Measurements from ENCODE around the gene NDUFB2.

NDUFB2 gene

DNA sequence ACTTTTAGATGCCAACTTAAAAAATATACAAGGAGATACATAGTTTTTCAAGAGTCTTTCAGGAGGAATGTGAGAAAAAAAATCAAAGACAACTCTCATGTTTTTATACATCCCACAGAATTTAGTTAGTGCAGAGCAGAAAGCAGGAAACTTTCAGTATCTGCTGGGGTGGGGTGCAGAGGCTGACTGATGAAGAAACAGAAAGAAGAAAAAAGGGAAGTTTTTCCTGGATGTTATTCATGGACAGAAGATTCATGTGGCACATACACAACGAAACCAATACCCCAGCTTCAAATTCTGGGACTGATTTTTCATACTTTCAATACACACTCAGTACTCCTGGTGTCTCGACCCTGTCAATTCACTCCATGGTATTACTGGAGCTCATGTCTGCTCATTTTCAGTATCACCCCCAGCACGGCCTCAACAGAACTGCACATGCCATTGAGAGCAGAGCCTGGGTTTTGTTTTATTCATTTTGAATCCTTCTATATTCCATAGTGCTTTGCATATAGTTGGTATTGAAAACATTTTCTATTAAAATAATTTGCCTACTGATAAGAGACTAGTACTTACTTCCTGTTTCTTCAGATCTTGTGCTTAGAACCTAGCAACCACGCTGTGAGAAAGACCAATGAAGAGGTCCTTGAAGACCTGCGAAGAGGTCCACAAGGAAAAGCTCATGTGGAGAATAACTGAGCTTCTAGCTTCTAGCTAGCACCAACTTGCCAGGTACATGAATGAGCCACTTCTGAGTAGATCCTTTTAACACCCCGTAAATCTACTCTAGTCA is 49.0 kb downstream of the NDUFB2 start:
- no peaks in the 10 kb centered on the region for H3K27me3 ChIP-seq (ENCODE audit: low read length)
- H3K27ac ChIP-seq (ENCODE audit: low read depth, low read length): no peak overlapping the region
- H4K20me1 ChIP-seq (ENCODE audit: low read depth, low read length): no peaks in the 10 kb centered on the region
- no peak overlapping the region for H3K4me2 ChIP-seq (ENCODE audit: low read depth, low read length, poor library complexity, severe bottlenecking)
- H2AFZ ChIP-seq (ENCODE audit: low read depth, low read length, severe bottlenecking): no peak overlapping the region
- H3K9ac ChIP-seq (ENCODE audit: low read length): no peak overlapping the region
- no peaks in the 10 kb centered on the region for H3K9me3 ChIP-seq (ENCODE audit: insufficient read depth, low read length)
- H3K36me3 ChIP-seq (ENCODE audit: low read length): no peaks in the 10 kb centered on the region
- H3F3A ChIP-seq (ENCODE audit: insufficient read depth): no peaks in the 10 kb centered on the region
- H3K9me2 ChIP-seq (replicated peaks; ENCODE audit: insufficient read depth, low read length): no peaks in the 10 kb centered on the region
- TF ChIP-seq EZH2phosphoT487 (conservative IDR thresholded peaks at IDR 0.05; ENCODE audit: low read length): no peak
- TF ChIP-seq, protein P1, sequence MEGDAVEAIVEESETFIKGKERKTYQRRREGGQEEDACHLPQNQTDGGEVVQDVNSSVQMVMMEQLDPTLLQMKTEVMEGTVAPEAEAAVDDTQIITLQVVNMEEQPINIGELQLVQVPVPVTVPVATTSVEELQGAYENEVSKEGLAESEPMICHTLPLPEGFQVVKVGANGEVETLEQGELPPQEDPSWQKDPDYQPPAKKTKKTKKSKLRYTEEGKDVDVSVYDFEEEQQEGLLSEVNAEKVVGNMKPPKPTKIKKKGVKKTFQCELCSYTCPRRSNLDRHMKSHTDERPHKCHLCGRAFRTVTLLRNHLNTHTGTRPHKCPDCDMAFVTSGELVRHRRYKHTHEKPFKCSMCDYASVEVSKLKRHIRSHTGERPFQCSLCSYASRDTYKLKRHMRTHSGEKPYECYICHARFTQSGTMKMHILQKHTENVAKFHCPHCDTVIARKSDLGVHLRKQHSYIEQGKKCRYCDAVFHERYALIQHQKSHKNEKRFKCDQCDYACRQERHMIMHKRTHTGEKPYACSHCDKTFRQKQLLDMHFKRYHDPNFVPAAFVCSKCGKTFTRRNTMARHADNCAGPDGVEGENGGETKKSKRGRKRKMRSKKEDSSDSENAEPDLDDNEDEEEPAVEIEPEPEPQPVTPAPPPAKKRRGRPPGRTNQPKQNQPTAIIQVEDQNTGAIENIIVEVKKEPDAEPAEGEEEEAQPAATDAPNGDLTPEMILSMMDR (IDR thresholded peaks at IDR 0.05; ENCODE audit: insufficient read depth, low read length, poor library complexity, severe bottlenecking): no peak
- H3K4me3 ChIP-seq (ENCODE audit: insufficient read depth, low read length, poor library complexity, severe bottlenecking): no peak overlapping the region
- no peaks in the 10 kb centered on the region for H3K79me2 ChIP-seq (ENCODE audit: insufficient read depth, low read length)

DNA sequence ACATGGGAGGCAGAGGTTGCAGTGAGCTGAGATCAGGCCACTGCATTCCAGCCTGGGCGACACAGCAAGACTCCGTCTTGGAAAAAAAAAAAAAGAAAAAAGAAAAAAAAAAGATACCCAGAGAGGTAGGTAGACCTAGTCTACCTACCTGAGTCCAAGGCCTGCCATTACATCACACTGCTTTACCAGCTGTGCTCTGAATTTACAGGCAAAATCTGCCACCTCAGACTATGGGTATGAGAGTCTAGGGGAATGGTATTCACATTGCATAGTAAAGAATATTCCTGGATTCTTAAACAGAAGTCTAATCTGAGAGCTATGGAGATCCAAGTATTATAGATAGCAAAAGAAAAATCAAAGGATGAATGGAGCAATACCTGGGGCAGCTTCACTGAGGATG is 50.2 kb downstream of the NDUFB2 start:
- H3K9me2 ChIP-seq (replicated peaks; ENCODE audit: insufficient read depth, low read length): no peaks in the 10 kb centered on the region
- no peaks in the 10 kb centered on the region for H3K79me2 ChIP-seq (ENCODE audit: insufficient read depth, low read length)
- H3K9ac ChIP-seq (ENCODE audit: low read length): no peak overlapping the region
- TF ChIP-seq, protein P1 (IDR thresholded peaks at IDR 0.05; ENCODE audit: insufficient read depth, low read length, poor library complexity, severe bottlenecking): no peak
- no peak for TF ChIP-seq EZH2phosphoT487 (conservative IDR thresholded peaks at IDR 0.05; ENCODE audit: low read length)
- H3K27me3 ChIP-seq (ENCODE audit: low read length): no peaks in the 10 kb centered on the region
- H3K4me2 ChIP-seq (ENCODE audit: low read depth, low read length, poor library complexity, severe bottlenecking): no peak overlapping the region
- H3K9me3 ChIP-seq (ENCODE audit: insufficient read depth, low read length): no peaks in the 10 kb centered on the region
- no peaks in the 10 kb centered on the region for H4K20me1 ChIP-seq (ENCODE audit: low read depth, low read length)
- H3F3A ChIP-seq (ENCODE audit: insufficient read depth): no peaks in the 10 kb centered on the region
- H3K27ac ChIP-seq (ENCODE audit: low read depth, low read length): no peak overlapping the region
- H3K36me3 ChIP-seq (ENCODE audit: low read length): no peaks in the 10 kb centered on the region
- no peak overlapping the region for H2AFZ ChIP-seq (ENCODE audit: low read depth, low read length, severe bottlenecking)
- no peak overlapping the region for H3K4me3 ChIP-seq (ENCODE audit: insufficient read depth, low read length, poor library complexity, severe bottlenecking)

DNA sequence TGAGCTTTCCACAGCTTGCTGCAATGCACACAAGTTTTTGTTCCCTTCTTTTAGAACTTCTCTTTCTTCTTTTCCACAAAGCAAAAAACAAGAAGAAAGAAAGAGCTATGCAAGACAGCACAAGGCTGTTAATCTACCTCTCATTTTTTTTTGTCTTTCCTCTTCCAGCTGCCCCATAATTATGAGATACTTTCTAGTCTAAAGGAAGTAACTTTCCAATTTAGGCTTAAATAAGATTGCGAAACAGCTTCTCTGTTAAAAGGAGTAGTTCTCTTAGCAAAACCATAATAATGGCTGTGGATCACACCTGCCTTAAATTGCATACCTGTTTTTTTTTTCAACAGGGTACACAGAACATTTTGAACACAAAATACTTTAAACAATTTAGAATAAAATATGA is 56.0 kb downstream of the NDUFB2 start:
- no peaks in the 10 kb centered on the region for H3K79me2 ChIP-seq (ENCODE audit: insufficient read depth, low read length)
- H3F3A ChIP-seq (ENCODE audit: insufficient read depth): no peaks in the 10 kb centered on the region
- no peak overlapping the region for H2AFZ ChIP-seq (ENCODE audit: low read depth, low read length, severe bottlenecking)
- no peak overlapping the region for H3K9ac ChIP-seq (ENCODE audit: low read length)
- no peaks in the 10 kb centered on the region for H4K20me1 ChIP-seq (ENCODE audit: low read depth, low read length)
- TF ChIP-seq EZH2phosphoT487 (conservative IDR thresholded peaks at IDR 0.05; ENCODE audit: low read length): no peak
- TF ChIP-seq, protein P1 (IDR thresholded peaks at IDR 0.05; ENCODE audit: insufficient read depth, low read length, poor library complexity, severe bottlenecking): no peak
- H3K9me3 ChIP-seq (ENCODE audit: insufficient read depth, low read length): no peaks in the 10 kb centered on the region
- H3K4me2 ChIP-seq (ENCODE audit: low read depth, low read length, poor library complexity, severe bottlenecking): no peak overlapping the region
- no peaks in the 10 kb centered on the region; the same call in 1 of the 2 replicates for H3K36me3 ChIP-seq (ENCODE audit: low read length)
- no peak overlapping the region for H3K27ac ChIP-seq (ENCODE audit: low read depth, low read length)
- H3K27me3 ChIP-seq (ENCODE audit: low read length): no peaks in the 10 kb centered on the region
- H3K4me3 ChIP-seq (ENCODE audit: insufficient read depth, low read length, poor library complexity, severe bottlenecking): no peak overlapping the region
- no peaks in the 10 kb centered on the region for H3K9me2 ChIP-seq (replicated peaks; ENCODE audit: insufficient read depth, low read length)

Measured in SU-DHL-6 (cell line).